ENCODE data around the gene GFM2.
"Not testable (repeated sequence)": the region's sequence is repeated elsewhere in the genome, so short reads cannot be mapped to it uniquely, and the experiment has no call there.

GFM2 gene

GRCh38 chr5:74686962-74687751 lies 79.8 kb downstream of the GFM2 start:
- DNase-seq = no peak

- no peak for DNase-seq
Observed at GRCh38 chr5:74685979-74686631, 80.8 kb downstream of the GFM2 start.

- peak; percentile 63 to 78 (median 69) for DNase-seq
Observed at GRCh38 chr5:74684900-74685851, 81.7 kb downstream of the GFM2 start, which contains the start of gene HEXB. Gene HEXB (plus strand): TSS chr5:74685233. CDS start chr5:74685261, 28 bp downstream.

GRCh38 chr5:74679966-74680365 lies 87.0 kb downstream of the GFM2 start:
- DNase-seq = no peak

GRCh38 chr5:74679300-74679699 lies 87.6 kb downstream of the GFM2 start:
- not testable (repeated sequence) for DNase-seq

- not testable (repeated sequence) for DNase-seq
Observed at GRCh38 chr5:74678123-74678522, 88.8 kb downstream of the GFM2 start.

- DNase-seq = not testable (repeated sequence)
Observed at GRCh38 chr5:74676466-74676865, 90.5 kb downstream of the GFM2 start.

GRCh38 chr5:74673011-74673790 lies 93.7 kb downstream of the GFM2 start:
- DNase-seq = no peak

GRCh38 chr5:74672215-74672877 lies 94.6 kb downstream of the GFM2 start:
- no peak for DNase-seq
